HG02678 (cell line): ENCODE results near the gene ASTL.
"Not testable (repeated sequence)": the region's sequence is repeated elsewhere in the genome, so short reads cannot be mapped to it uniquely, and the experiment has no call there.

Experiments used
- ATAC-seq: cut with Tn5 transposase; IDR thresholded peaks from one replicate; pipeline ENCODE4 v1.9.1; 2021; ENCODE audit warnings: mild to moderate bottlenecking, moderate library complexity; ENCODE audit not compliant: unreplicated experiment

The ASTL gene

GRCh38 chr2:96146153-96146880, 8.0 kb upstream of the ASTL start:
- ATAC-seq = peak; percentile 38

- ATAC-seq = no peak
These were observed 7.5 kb upstream of the ASTL start for GRCh38 chr2:96145848-96146152.

GRCh38 chr2:96145036-96145847, 6.9 kb upstream of the ASTL start, which contains the start of gene DUSP2:
Gene DUSP2 (minus strand): TSS chr2:96145440. CDS start chr2:96145354, 86 bp downstream.
- ATAC-seq = peak; percentile 60

- no peak for ATAC-seq
These were observed 6.3 kb upstream of the ASTL start for GRCh38 chr2:96144481-96145035.

GRCh38 chr2:96143848-96144480, 5.7 kb upstream of the ASTL start:
- no peak for ATAC-seq

GRCh38 chr2:96143231-96143847, 5.0 kb upstream of the ASTL start:
- ATAC-seq = no peak

GRCh38 chr2:96142217-96143113, 4.2 kb upstream of the ASTL start:
- no peak for ATAC-seq

GRCh38 chr2:96141624-96141967, 3.3 kb upstream of the ASTL start:
- not testable (repeated sequence) for ATAC-seq

- ATAC-seq = no peak
These were observed 2.8 kb upstream of the ASTL start for GRCh38 chr2:96140941-96141623.

GRCh38 chr2:96139181-96139758, 968 bp upstream of the ASTL start:
- no peak for ATAC-seq

GRCh38 chr2:96137321-96138178, 752 bp downstream of the ASTL start:
- ATAC-seq = no peak

- no peak for ATAC-seq
These were observed 2.1 kb downstream of the ASTL start for GRCh38 chr2:96136129-96136720.

GRCh38 chr2:96135621-96136020, 2.7 kb downstream of the ASTL start:
- no peak for ATAC-seq

- no peak for ATAC-seq
These were observed 3.1 kb downstream of the ASTL start for GRCh38 chr2:96135171-96135570.

- no peak for ATAC-seq
These were observed 3.9 kb downstream of the ASTL start for GRCh38 chr2:96134421-96134820.

GRCh38 chr2:96131813-96132745, 6.2 kb downstream of the ASTL start:
- no peak for ATAC-seq
